NCI-H510A (cell line): ENCODE data around the gene TECR.

Experiments used
- DNase-seq: peaks from one replicate; lab custom pipeline; 2025; lab: John Stamatoyannopoulos, UW

Gene TECR

GRCh38 chr19:14507704-14508542 lies 21.5 kb upstream of the TECR start:
- no peak for DNase-seq

- no peak for DNase-seq
Observed at GRCh38 chr19:14510311-14511228, 18.8 kb upstream of the TECR start.

GRCh38 chr19:14511229-14511593 lies 18.2 kb upstream of the TECR start:
- DNase-seq, result no peak

GRCh38 chr19:14512406-14512961 lies 16.9 kb upstream of the TECR start:
- DNase-seq, result no peak

GRCh38 chr19:14514215-14514863 lies 15.1 kb upstream of the TECR start:
- DNase-seq, result no peak

- no peak for DNase-seq
Observed at GRCh38 chr19:14515501-14516047, 13.8 kb upstream of the TECR start.

GRCh38 chr19:14516048-14516534 lies 13.3 kb upstream of the TECR start:
- DNase-seq, result no peak

GRCh38 chr19:14516746-14517438 lies 12.5 kb upstream of the TECR start:
- no peak for DNase-seq

GRCh38 chr19:14517446-14517839 lies 12.0 kb upstream of the TECR start:
- no peak for DNase-seq

- peak; percentile 41 for DNase-seq
Observed at GRCh38 chr19:14517840-14518505, 11.4 kb upstream of the TECR start, which contains the start of gene DNAJB1. Gene DNAJB1, minus strand, starts transcription at chr19:14518397. Its CDS starts 48 bp downstream, at chr19:14518349.

GRCh38 chr19:14519245-14519859 lies 10.0 kb upstream of the TECR start:
- DNase-seq, result no peak

GRCh38 chr19:14519860-14520407 lies 9.5 kb upstream of the TECR start:
- DNase-seq, result no peak

- no peak for DNase-seq
Observed at GRCh38 chr19:14520543-14520942, 8.9 kb upstream of the TECR start.

- DNase-seq, result no peak
Observed at GRCh38 chr19:14525729-14526128, 3.7 kb upstream of the TECR start.

GRCh38 chr19:14526423-14526822 lies 3.0 kb upstream of the TECR start:
- no peak for DNase-seq

- DNase-seq, result no peak
Observed at GRCh38 chr19:14528419-14529253, 758 bp upstream of the TECR start.

GRCh38 chr19:14530005-14530348 lies 583 bp downstream of the TECR start:
- no peak for DNase-seq

- DNase-seq, result no peak
Observed at GRCh38 chr19:14530506-14530905, 1.1 kb downstream of the TECR start.

- DNase-seq, result no peak
Observed at GRCh38 chr19:14533450-14533849, 4.1 kb downstream of the TECR start.
